GM10248 (cell line): ENCODE measurements around the gene FCN3.
"Not testable (repeated sequence)": the region's sequence is repeated elsewhere in the genome, so short reads cannot be mapped to it uniquely, and the experiment has no call there.

Experiments
- CTCF ChIA-PET: fragments of 300-600 bp; sonication (Branson Sonifier 250); formaldehyde crosslinking; extraction: SDS; loops from one replicate; lab custom pipeline; 2021; ENCODE audit warnings: antibody characterized with exemption; lab: Yijun Ruan, JAX
- POLR2A ChIA-PET: fragments of 350-650 bp; sonication (Branson Sonifier 250); formaldehyde crosslinking; extraction: SDS; loops from one replicate; lab custom pipeline; 2020; ENCODE audit warnings: antibody characterized with exemption; lab: Yijun Ruan, JAX
- DNase-seq: peaks from one replicate; pipeline ENCODE4 v3.0.0; 2012; ENCODE audit errors: extremely low spot score
- TF ChIP-seq, protein P1 (sequence below): IDR thresholded peaks from 2 replicates; pipeline ENCODE4 v1.5.1; 2012; ENCODE audit warnings: mild to moderate bottlenecking, low read depth; ENCODE audit errors: extremely low read depth, missing control alignments, control extremely low read depth

The FCN3 gene

GRCh38 chr1:27406362-27406680 lies 31.7 kb upstream of the FCN3 start:
- no peak for DNase-seq
- ChIA-PET CTCF (interaction anchor here (1.0 to 14.3 kb wide), 3 partner anchors 10 to 108 kb away, joined by 3 to 324 read pairs (median 6); no protein-coding TSS in a partner anchor), POLR2A (no interaction called here)
- TF ChIP-seq, protein P1, sequence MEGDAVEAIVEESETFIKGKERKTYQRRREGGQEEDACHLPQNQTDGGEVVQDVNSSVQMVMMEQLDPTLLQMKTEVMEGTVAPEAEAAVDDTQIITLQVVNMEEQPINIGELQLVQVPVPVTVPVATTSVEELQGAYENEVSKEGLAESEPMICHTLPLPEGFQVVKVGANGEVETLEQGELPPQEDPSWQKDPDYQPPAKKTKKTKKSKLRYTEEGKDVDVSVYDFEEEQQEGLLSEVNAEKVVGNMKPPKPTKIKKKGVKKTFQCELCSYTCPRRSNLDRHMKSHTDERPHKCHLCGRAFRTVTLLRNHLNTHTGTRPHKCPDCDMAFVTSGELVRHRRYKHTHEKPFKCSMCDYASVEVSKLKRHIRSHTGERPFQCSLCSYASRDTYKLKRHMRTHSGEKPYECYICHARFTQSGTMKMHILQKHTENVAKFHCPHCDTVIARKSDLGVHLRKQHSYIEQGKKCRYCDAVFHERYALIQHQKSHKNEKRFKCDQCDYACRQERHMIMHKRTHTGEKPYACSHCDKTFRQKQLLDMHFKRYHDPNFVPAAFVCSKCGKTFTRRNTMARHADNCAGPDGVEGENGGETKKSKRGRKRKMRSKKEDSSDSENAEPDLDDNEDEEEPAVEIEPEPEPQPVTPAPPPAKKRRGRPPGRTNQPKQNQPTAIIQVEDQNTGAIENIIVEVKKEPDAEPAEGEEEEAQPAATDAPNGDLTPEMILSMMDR, result no peak

GRCh38 chr1:27405598-27406361 lies 31.2 kb upstream of the FCN3 start:
- DNase-seq, result not testable (repeated sequence)
- ChIA-PET POLR2A (interaction anchor here (0.6 kb wide), 1 partner anchor 266 kb away, joined by 9 read pairs; no protein-coding TSS in a partner anchor), CTCF (interaction anchor here (0.7 to 14.3 kb wide), 6 partner anchors 8 to 107 kb away, joined by 3 to 324 read pairs (median 4); no protein-coding TSS in a partner anchor)

DNA sequence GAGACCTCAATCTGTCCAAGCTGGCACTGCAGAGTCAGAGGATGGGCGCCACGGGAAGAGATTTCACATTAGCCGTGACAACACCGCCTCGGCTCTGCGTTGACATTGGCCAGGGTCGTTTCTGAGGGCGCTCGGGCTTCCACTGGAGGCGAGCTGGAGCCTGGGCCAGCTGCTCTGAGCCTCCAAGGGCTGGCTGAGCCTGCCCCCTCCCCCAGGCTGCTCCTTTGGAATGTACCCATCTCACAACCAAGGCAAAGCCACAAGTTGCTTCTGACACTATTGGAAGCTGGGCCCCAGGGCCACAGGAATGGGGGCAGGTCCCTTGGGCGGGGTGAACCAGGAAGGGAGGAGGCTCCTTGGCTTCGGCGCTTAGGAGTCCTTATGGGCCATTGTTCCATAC lies 30.4 kb upstream of the FCN3 start:
- CTCF ChIA-PET, result interaction anchor here (0.7 to 14.3 kb wide), 4 partner anchors 9 to 106 kb away, joined by 3 to 324 read pairs (median 4); no protein-coding TSS in a partner anchor
- TF ChIP-seq, protein P1, result no peak
- no peak for DNase-seq
- POLR2A ChIA-PET, result no interaction called here

- no peak for DNase-seq
- TF ChIP-seq, protein P1, result no peak
- ChIA-PET POLR2A (no interaction called here), CTCF (interaction anchor here (0.7 to 14.3 kb wide), 10 partner anchors 9 to 203 kb away, joined by 3 to 324 read pairs (median 5); partner anchors contain the start of gene WASF2)
Observed at GRCh38 chr1:27403931-27404330, 29.3 kb upstream of the FCN3 start.

DNA sequence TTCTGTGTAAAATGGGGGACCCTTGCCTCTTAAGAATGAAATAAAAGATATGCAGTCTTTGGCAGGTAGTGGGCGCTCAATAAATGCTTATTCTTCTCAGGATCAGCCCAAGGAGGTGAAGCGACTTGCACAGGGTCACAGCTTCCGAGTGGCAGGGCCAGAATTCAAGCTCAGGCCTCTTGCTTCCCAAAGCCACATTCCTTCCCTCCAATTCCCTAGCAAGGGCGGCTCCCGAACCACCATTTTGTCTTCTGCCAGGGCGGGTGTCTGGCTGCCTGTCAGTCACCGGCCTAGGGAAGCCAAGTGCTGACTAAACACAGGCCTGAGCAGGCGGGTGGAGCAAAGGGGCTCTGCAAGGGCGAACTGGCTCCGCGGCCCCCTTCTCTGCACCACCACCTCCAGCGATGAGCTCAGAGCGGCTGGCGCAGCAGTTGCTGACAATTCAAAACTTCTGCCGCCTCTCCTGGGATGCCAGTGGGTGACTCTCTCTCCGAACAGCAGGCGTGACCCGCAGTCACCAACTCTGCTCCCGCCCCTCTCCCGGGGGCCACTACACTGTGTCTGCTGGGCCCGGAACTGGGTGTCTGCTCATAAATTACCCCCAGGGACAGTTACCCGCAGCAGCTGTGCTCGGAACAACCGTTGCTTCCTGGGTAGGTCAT lies 28.6 kb upstream of the FCN3 start:
- ChIA-PET POLR2A (no interaction called here), CTCF (interaction anchor here (1.1 to 14.3 kb wide), 15 partner anchors 8 to 259 kb away, joined by 3 to 324 read pairs (median 4); partner anchors contain the start of genes MAP3K6 and WASF2)
- TF ChIP-seq, protein P1, result peak; percentile 46
- DNase-seq, result no peak

DNA sequence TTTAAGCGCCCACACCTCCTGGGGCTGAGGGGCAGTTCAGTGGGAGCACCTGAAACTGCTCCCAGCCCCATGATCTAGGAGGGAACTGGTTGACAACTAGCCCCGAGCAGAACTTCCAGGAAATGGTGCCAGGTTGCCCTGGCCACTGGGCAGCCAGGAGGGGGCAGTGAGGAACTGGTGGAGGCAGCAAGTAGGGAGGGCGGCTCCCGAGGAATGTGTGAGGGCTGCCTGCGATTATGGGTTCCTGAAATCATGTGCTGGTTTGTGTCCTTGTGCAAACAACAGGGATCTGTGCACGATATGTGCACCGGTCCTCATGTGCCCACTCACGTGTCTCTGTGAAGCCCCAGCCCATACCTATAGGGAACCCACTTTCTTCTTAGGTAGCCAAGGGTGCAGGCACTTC lies 27.7 kb upstream of the FCN3 start:
- ChIA-PET CTCF (interaction anchor here (0.9 to 14.3 kb wide), 17 partner anchors 7 to 260 kb away, joined by 3 to 324 read pairs (median 4); partner anchors contain the start of genes MAP3K6 and WASF2), POLR2A (no interaction called here)
- TF ChIP-seq, protein P1, result peak; percentile 44
- no peak for DNase-seq
